22Rv1 (cell line): Measurements from ENCODE around the gene POLR2H.

ENCODE experiments used
- H3K27ac ChIP-seq: fragments of 450-650 bp; 2 replicates; pipeline ENCODE4 v1.5.1; 2017
- CTCF ChIP-seq: fragments of 450-650 bp; IDR thresholded peaks from 2 replicates; pipeline ENCODE4 v1.5.1; 2017; ENCODE audit warnings: mild to moderate bottlenecking
- ZFX ChIP-seq: fragments of 450-650 bp; IDR thresholded peaks from 2 replicates; pipeline ENCODE4 v1.6.1; 2017; ENCODE audit warnings: antibody characterized with exemption, borderline replicate concordance

Gene POLR2H

GRCh38 chr3:184353546-184353941, 8.0 kb upstream of the POLR2H start:
- H3K27ac ChIP-seq = no peak overlapping the region
- TF ChIP-seq CTCF = no peak
- TF ChIP-seq ZFX = no peak

- H3K27ac ChIP-seq = no peak overlapping the region
- TF ChIP-seq ZFX (no peak), CTCF (peak; percentile 92)
These were observed 7.3 kb upstream of the POLR2H start for GRCh38 chr3:184354121-184354728.

- H3K27ac ChIP-seq = no peak overlapping the region
These were observed 6.8 kb upstream of the POLR2H start for GRCh38 chr3:184354754-184355153.

GRCh38 chr3:184355261-184356040, 6.1 kb upstream of the POLR2H start:
- no peak overlapping the region for H3K27ac ChIP-seq
- TF ChIP-seq CTCF = no peak
- TF ChIP-seq ZFX = no peak

More at GRCh38 chr3:184354754-184355153, 6.8 kb upstream of the POLR2H start:
- no peak for TF ChIP-seq CTCF
- TF ChIP-seq ZFX = no peak

GRCh38 chr3:184357248-184358123, 4.0 kb upstream of the POLR2H start:
- H3K27ac ChIP-seq = no peak overlapping the region
- TF ChIP-seq CTCF (no peak), ZFX (no peak)

GRCh38 chr3:184358124-184358767, 3.3 kb upstream of the POLR2H start:
- no peak overlapping the region for H3K27ac ChIP-seq
- TF ChIP-seq ZFX (no peak), CTCF (no peak)
